GM19468 (cell line): Measurements from ENCODE around the gene PCDHGB1.
A peak's percentile ranks its signal among the peaks of the same experiment; 100 is the strongest.
"Not testable (repeated sequence)": the region's sequence is repeated elsewhere in the genome, so short reads cannot be mapped to it uniquely, and the experiment has no call there.

ENCODE experiments used
- ATAC-seq: cut with Tn5 transposase; IDR thresholded peaks from one replicate; pipeline ENCODE4 v1.9.1; 2021; ENCODE audit warnings: mild to moderate bottlenecking, moderate library complexity, moderate number of reproducible peaks; ENCODE audit not compliant: unreplicated experiment; ENCODE audit errors: extremely low read depth

Gene PCDHGB1

GRCh38 chr5:141343953-141344463 lies 5.9 kb upstream of the PCDHGB1 start:
- no peak for ATAC-seq

GRCh38 chr5:141345327-141345726 lies 4.6 kb upstream of the PCDHGB1 start:
- ATAC-seq = no peak

- ATAC-seq = not testable (repeated sequence)
These were observed 3.9 kb upstream of the PCDHGB1 start for GRCh38 chr5:141346017-141346416.

GRCh38 chr5:141351591-141351990 lies 1.7 kb downstream of the PCDHGB1 start:
- ATAC-seq = no peak

- ATAC-seq = no peak
These were observed 5.1 kb downstream of the PCDHGB1 start, which contains the start of gene PCDHGA4 for GRCh38 chr5:141354900-141355469. Gene PCDHGA4, plus strand, starts transcription at chr5:141355021. Its CDS starts 87 bp downstream, at chr5:141355108.

GRCh38 chr5:141355641-141356040 lies 5.7 kb downstream of the PCDHGB1 start:
- no peak for ATAC-seq

- ATAC-seq = no peak
These were observed 6.2 kb downstream of the PCDHGB1 start for GRCh38 chr5:141356133-141356532.

- ATAC-seq = no peak
These were observed 7.1 kb downstream of the PCDHGB1 start for GRCh38 chr5:141356950-141357349.

- no peak for ATAC-seq
These were observed 10.0 kb downstream of the PCDHGB1 start, which contains the start of gene PCDHGB2 for GRCh38 chr5:141359790-141360426. Gene PCDHGB2, plus strand, starts transcription at chr5:141359994. Its CDS starts 142 bp downstream, at chr5:141360136.

- no peak for ATAC-seq
These were observed 10.8 kb downstream of the PCDHGB1 start for GRCh38 chr5:141360685-141361084.

GRCh38 chr5:141362719-141363118 lies 12.8 kb downstream of the PCDHGB1 start:
- no peak for ATAC-seq

- ATAC-seq = no peak
These were observed 14.2 kb downstream of the PCDHGB1 start, which contains the start of gene PCDHGA5 for GRCh38 chr5:141363952-141364660. Gene PCDHGA5, plus strand, starts transcription at chr5:141364162. Its CDS starts 169 bp downstream, at chr5:141364331.

- ATAC-seq = no peak
These were observed 16.4 kb downstream of the PCDHGB1 start for GRCh38 chr5:141366016-141366896.

- ATAC-seq = peak; percentile 90
These were observed 20.3 kb downstream of the PCDHGB1 start, which contains the start of gene PCDHGB3 for GRCh38 chr5:141369994-141370848. Gene PCDHGB3, plus strand, starts transcription at chr5:141370242. Its CDS starts 153 bp downstream, at chr5:141370395.

GRCh38 chr5:141371572-141372475 lies 21.9 kb downstream of the PCDHGB1 start:
- ATAC-seq = no peak

GRCh38 chr5:141373673-141374317 lies 23.9 kb downstream of the PCDHGB1 start, which contains the start of gene PCDHGA6:
Gene PCDHGA6, plus strand, starts transcription at chr5:141373891. Its CDS starts 193 bp downstream, at chr5:141374084.
- no peak for ATAC-seq

GRCh38 chr5:141374627-141375026 lies 24.7 kb downstream of the PCDHGB1 start:
- ATAC-seq = no peak
